ENCODE measurements around the gene FAM83F. TPM values are rescaled to one million over a fixed set of nuclear protein-coding genes. Genes with fewer than 3 reads are reported as not detected.

The FAM83F gene
- total RNA-seq, 1 donor = not detected

DNA sequence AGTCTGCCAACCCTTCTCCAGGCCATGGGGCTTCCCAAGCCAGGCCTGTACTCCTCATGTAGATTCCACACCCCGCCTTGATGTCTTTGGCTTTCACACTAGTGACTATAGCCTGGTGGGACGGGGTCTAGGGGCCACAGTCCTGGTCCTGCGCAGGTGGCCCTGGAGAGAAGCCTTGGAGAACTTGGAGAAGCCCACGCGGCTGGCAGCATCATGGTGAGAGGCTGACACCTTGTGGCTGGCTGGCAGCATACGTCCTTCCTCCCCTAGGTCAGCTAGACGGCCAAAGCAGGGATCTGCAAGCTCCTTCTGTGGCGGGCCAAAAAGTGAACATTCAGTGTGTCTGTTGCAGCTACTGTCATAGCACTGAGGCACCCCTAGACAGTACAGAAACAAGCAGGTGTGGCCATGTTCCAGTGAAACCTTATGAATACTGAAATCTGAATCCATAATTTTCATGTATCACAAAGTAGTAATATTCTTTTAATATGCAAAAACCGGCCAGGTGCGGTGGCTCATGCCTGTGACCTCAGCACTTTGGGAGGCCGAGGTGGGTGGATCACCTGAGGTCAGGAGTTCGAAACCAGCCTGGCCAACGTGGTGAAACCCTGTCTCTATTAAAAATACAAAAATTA lies 42.0 kb downstream of the FAM83F start:
- TF ChIP-seq, protein P1, sequence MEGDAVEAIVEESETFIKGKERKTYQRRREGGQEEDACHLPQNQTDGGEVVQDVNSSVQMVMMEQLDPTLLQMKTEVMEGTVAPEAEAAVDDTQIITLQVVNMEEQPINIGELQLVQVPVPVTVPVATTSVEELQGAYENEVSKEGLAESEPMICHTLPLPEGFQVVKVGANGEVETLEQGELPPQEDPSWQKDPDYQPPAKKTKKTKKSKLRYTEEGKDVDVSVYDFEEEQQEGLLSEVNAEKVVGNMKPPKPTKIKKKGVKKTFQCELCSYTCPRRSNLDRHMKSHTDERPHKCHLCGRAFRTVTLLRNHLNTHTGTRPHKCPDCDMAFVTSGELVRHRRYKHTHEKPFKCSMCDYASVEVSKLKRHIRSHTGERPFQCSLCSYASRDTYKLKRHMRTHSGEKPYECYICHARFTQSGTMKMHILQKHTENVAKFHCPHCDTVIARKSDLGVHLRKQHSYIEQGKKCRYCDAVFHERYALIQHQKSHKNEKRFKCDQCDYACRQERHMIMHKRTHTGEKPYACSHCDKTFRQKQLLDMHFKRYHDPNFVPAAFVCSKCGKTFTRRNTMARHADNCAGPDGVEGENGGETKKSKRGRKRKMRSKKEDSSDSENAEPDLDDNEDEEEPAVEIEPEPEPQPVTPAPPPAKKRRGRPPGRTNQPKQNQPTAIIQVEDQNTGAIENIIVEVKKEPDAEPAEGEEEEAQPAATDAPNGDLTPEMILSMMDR (IDR thresholded peaks at IDR 0.05; ENCODE audit: insufficient read depth, low read depth, low read length) = peak; percentile 85
- DNase-seq (ENCODE audit: low read depth) = peak; percentile 73
- H3K4me3 ChIP-seq (ENCODE audit: low read depth, low read length) = no peak overlapping the region

DNA sequence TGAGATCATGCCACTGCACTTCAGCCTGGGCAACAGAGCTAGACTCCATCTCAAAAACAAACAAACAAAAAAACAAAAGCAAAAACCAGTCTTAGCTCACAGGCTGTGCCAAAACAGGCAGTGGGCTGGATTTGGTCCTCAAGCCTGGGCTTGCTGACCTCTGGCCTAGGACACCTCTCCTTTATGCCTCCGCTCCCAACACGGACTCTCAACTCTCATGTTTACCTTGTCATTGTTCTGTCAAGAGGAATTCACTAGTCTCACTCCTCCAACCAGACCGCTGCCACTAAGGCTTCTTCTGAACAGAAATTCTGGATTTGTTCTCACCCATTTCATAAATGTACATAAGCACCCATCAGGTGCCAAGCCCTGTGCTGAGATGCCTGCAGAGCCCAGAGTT lies 42.6 kb downstream of the FAM83F start:
- H3K4me3 ChIP-seq (ENCODE audit: low read depth, low read length) = no peak overlapping the region
- TF ChIP-seq, protein P1 (IDR thresholded peaks at IDR 0.05; ENCODE audit: insufficient read depth, low read depth, low read length) = no peak
- no peak for DNase-seq (ENCODE audit: low read depth)

DNA sequence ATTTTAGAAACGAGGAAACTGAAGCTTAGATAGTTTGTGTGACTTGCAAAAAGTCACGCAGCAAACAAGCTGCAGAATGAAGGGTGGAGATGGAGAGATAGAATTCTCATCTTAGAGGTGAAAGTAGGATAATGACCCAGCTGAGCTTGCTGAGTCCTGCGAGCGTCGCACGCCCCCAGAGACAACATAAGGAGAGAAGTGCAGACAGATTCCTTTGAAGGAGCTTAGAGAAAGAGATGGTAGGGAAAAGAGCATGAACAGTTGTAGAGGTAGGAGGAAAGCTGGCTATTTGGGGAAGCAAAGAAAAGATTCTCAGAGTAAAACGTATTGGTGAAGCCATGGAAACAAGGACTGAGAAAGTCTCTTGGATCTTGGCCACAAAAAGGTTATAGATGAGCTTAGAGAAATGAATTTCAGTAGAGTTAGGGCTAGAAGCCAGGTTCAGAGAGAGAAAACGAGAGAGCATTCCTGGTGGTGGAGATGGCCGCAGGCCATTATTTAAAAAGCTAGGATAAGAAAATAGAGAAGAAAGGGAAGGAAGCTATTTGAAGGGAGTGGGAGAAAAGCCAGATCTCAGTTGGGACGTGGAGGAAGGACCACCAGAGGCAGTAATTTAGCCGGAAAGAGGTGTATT lies 44.8 kb downstream of the FAM83F start:
- no peak for DNase-seq (ENCODE audit: low read depth)
- TF ChIP-seq, protein P1 (IDR thresholded peaks at IDR 0.05; ENCODE audit: insufficient read depth, low read depth, low read length) = no peak
- H3K4me3 ChIP-seq (ENCODE audit: low read depth, low read length) = no peak overlapping the region

DNA sequence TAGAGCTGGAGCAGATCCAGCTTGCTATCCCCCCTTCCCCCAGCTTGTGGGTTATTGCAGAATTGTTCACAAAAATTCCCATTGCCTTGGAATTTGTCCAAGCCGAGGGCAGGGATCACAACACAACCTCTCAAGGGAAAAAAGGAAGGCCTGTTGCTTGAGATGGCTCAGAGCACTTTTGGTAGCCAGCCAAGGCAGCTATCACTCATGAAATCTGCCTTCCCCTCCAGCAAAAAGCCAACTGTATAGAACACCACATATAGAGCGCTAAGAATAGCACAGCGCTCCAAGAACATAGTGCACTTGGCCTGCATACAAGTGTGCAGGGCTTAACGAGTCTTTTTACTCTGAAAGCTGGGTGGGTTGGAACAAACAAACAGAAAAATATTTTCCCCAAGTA lies 46.2 kb downstream of the FAM83F start:
- H3K4me3 ChIP-seq (ENCODE audit: low read depth, low read length) = no peak overlapping the region
- TF ChIP-seq, protein P1 (IDR thresholded peaks at IDR 0.05; ENCODE audit: insufficient read depth, low read depth, low read length) = no peak
- DNase-seq (ENCODE audit: low read depth) = no peak

DNA sequence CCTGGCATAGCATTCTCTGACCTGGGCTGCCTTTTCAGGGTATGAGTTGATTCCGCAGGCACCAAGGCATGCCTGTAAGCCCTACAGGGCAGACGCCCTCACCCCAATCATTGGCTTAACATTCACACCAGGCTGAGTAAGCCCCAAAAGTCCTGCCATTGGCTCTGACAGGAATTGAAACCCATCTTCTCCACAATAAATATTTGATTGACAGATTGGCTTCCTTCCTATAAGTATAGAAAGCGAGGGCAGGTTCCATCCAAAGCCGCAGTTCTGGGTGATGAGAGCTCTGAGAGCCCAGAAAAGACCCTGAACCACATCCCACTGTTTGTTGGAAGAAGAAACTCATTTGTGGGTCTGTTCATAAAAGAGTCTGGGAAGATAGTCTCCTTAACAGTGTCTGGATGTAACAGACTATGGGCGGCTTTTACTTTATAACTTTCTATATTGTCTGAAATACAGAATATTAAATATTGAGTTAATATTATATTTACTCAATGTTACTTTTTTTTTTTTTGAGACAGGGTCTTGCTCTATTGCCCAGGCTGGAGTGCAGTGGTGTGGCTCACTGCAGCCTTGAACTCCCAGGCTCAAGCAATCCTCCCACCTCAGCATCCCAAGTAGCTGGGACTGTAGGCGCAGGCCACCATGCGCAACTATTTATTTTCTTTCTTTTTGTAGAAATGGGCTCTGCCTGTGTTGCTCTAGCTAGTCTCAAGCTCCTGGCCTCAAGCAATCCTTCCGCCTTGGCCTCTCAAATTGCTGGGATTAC lies 46.8 kb downstream of the FAM83F start:
- TF ChIP-seq, protein P1 (IDR thresholded peaks at IDR 0.05; ENCODE audit: insufficient read depth, low read depth, low read length) = no peak
- no peak overlapping the region for H3K4me3 ChIP-seq (ENCODE audit: low read depth, low read length)
- DNase-seq (ENCODE audit: low read depth) = no peak

DNA sequence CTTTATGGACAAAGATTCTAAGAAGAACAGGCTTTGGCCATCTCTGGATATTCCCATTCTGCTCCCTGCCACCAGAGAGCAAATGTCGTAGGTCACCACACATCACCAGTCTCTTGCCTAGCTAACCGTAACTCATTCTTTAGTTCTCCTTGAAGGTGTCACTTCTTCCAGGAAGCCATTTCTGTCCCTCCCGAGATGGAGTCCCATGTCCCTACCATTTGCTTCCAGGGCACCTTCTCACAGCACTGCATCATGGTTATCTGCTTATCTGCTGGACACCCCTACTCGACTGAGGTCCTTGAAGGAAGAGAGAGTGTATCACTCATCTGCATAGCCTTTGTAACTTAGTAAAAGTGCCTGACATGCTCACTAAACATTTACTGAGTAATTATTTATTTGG lies 47.6 kb downstream of the FAM83F start:
- DNase-seq (ENCODE audit: low read depth) = no peak
- TF ChIP-seq, protein P1 (IDR thresholded peaks at IDR 0.05; ENCODE audit: insufficient read depth, low read depth, low read length) = no peak
- H3K4me3 ChIP-seq (ENCODE audit: low read depth, low read length) = no peak overlapping the region

All from fibroblast of villous mesenchyme (primary cell).